Measurements from ENCODE around the gene C1orf35.

C1orf35 gene

GRCh38 chr1:228093050-228093906 lies 9.8 kb downstream of the C1orf35 start:
- no peak for DNase-seq

- no peak for DNase-seq
Measured at GRCh38 chr1:228092342-228093049, 10.6 kb downstream of the C1orf35 start.

GRCh38 chr1:228091084-228091483 lies 12.0 kb downstream of the C1orf35 start:
- DNase-seq: no peak

- DNase-seq: no peak
Measured at GRCh38 chr1:228090613-228091081, 12.5 kb downstream of the C1orf35 start.

- DNase-seq: no peak
Measured at GRCh38 chr1:228089519-228090380, 13.4 kb downstream of the C1orf35 start.

GRCh38 chr1:228088586-228089498 lies 14.3 kb downstream of the C1orf35 start:
- DNase-seq: no peak

- DNase-seq: no peak
Measured at GRCh38 chr1:228087771-228088251, 15.3 kb downstream of the C1orf35 start.

GRCh38 chr1:228085287-228085951 lies 17.7 kb downstream of the C1orf35 start:
- no peak for DNase-seq

GRCh38 chr1:228084797-228085196 lies 18.3 kb downstream of the C1orf35 start:
- no peak for DNase-seq

- no peak for DNase-seq
Measured at GRCh38 chr1:228084325-228084724, 18.8 kb downstream of the C1orf35 start.

GRCh38 chr1:228083871-228084278 lies 19.2 kb downstream of the C1orf35 start:
- DNase-seq: no peak

GRCh38 chr1:228082918-228083870 lies 19.9 kb downstream of the C1orf35 start:
- DNase-seq: no peak

GRCh38 chr1:228082214-228082917 lies 20.8 kb downstream of the C1orf35 start, which contains the start of gene ARF1:
TSS of gene ARF1 (plus strand) at chr1:228082708. CDS start at chr1:228097115, 14,407 bp downstream.
- DNase-seq: peak; percentile 66

- DNase-seq: peak; percentile 3
Measured at GRCh38 chr1:228081578-228082213, 21.4 kb downstream of the C1orf35 start.

- DNase-seq: no peak
Measured at GRCh38 chr1:228081144-228081543, 22.0 kb downstream of the C1orf35 start.

GRCh38 chr1:228079601-228080263 lies 23.4 kb downstream of the C1orf35 start:
- no peak for DNase-seq

GRCh38 chr1:228079013-228079412 lies 24.1 kb downstream of the C1orf35 start:
- DNase-seq: no peak

All from DMS79 (cell line).